Neural cell (in vitro differentiated cells): ENCODE measurements around the gene SEC23A. TPM values are rescaled to one million over a fixed set of nuclear protein-coding genes. Genes with fewer than 3 reads are reported as not detected.

Experiments
- H2AFZ ChIP-seq: fragments of 200-600, 300-800 bp; sonication (generic), shearing (Covaris generic); 2 replicates; pipeline ENCODE4 v1.6.0; 2014; ENCODE audit warnings: low read depth, mild to moderate bottlenecking, antibody characterized with exemption, low read length, moderate library complexity
- H3F3A ChIP-seq: fragments of 200-600 bp; shearing (Covaris generic); 2 replicates; pipeline ENCODE4 v1.6.1; 2016; ENCODE audit warnings: mild to moderate bottlenecking, moderate library complexity, mixed read lengths, antibody characterized with exemption, low read length; ENCODE audit not compliant: insufficient read depth, poor library complexity, severe bottlenecking
- H3K27ac ChIP-seq: fragments of 200-600, 300-800 bp; sonication (generic), shearing (Covaris generic); 2 replicates; pipeline ENCODE4 v1.5.1; 2014; ENCODE audit warnings: mild to moderate bottlenecking, low read length, moderate library complexity
- H3K27me3 ChIP-seq: fragments of 300-800, 200-600 bp; sonication (generic), shearing (Covaris generic); 2 replicates; pipeline ENCODE4 v1.6.0; 2014; ENCODE audit warnings: mild to moderate bottlenecking, low read depth, low read length, moderate library complexity; ENCODE audit not compliant: insufficient read depth
- H3K36me3 ChIP-seq: fragments of 300-800, 200-600 bp; sonication (generic), shearing (Covaris generic); 2 replicates; pipeline ENCODE4 v1.5.1; 2014; ENCODE audit warnings: mild to moderate bottlenecking, antibody characterized with exemption, low read length, moderate library complexity; ENCODE audit not compliant: insufficient read depth
- H3K4me2 ChIP-seq: fragments of 300-800, 200-600 bp; sonication (generic), shearing (Covaris generic); 2 replicates; pipeline ENCODE4 v1.6.0; 2014; ENCODE audit warnings: mild to moderate bottlenecking, low read length
- H3K4me3 ChIP-seq: fragments of 300-800, 200-600 bp; sonication (generic), shearing (Covaris generic); 2 replicates; pipeline ENCODE4 v1.5.1; 2014; ENCODE audit warnings: mild to moderate bottlenecking, low read length, moderate library complexity
- H3K79me2 ChIP-seq: fragments of 200-600 bp; shearing (Covaris generic); replicated peaks from 2 replicates; pipeline ENCODE4 v1.6.0; 2014; ENCODE audit warnings: mild to moderate bottlenecking, low read length, moderate library complexity; ENCODE audit not compliant: insufficient read depth
- H3K9ac ChIP-seq: fragments of 300-800, 200-600 bp; sonication (generic), shearing (Covaris generic); 2 replicates; pipeline ENCODE4 v1.6.1; 2016; ENCODE audit warnings: mild to moderate bottlenecking, low read length, mixed read lengths
- H3K9me2 ChIP-seq: fragments of 200-600 bp; shearing (Covaris generic); 2 replicates; pipeline ENCODE4 v1.6.1; 2016; ENCODE audit warnings: mild to moderate bottlenecking, low read length, mixed read lengths; ENCODE audit not compliant: insufficient read depth
- H3K9me3 ChIP-seq: fragments of 200-600, 300-800 bp; sonication (generic), shearing (Covaris generic); 2 replicates; pipeline ENCODE4 v1.6.1; 2016; ENCODE audit warnings: mild to moderate bottlenecking, mixed run types, low read length, moderate library complexity, mixed read lengths
- H4K20me1 ChIP-seq: fragments of 200-600 bp; shearing (Covaris generic); 2 replicates; pipeline ENCODE4 v1.6.1; 2016; ENCODE audit warnings: mild to moderate bottlenecking, mixed run types; ENCODE audit not compliant: insufficient read depth
- EP300 ChIP-seq: fragments of 450-650 bp; conservative IDR thresholded peaks from 2 replicates; pipeline ENCODE4 v1.6.1; 2014; ENCODE audit warnings: antibody characterized with exemption, mild to moderate bottlenecking, moderate library complexity; ENCODE audit not compliant: poor library complexity, severe bottlenecking
- EZH2 ChIP-seq: fragments of 200-600, 300-800 bp; shearing (Covaris generic), sonication (generic); IDR thresholded peaks from 2 replicates; pipeline ENCODE4 v1.6.1; 2014; ENCODE audit warnings: antibody characterized with exemption, low read length, borderline replicate concordance, mild to moderate bottlenecking; ENCODE audit not compliant: insufficient read depth, poor library complexity, severe bottlenecking
- MXI1 ChIP-seq: fragments of 450-650 bp; conservative IDR thresholded peaks from 2 replicates; pipeline ENCODE4 v1.6.1; 2014; ENCODE audit warnings: antibody characterized with exemption, mild to moderate bottlenecking; ENCODE audit not compliant: poor library complexity, severe bottlenecking
- POLR2AphosphoS5 ChIP-seq: IDR thresholded peaks from 2 replicates; pipeline ENCODE4 v1.6.1; 2012
- RAD21 ChIP-seq: fragments of 450-650 bp; conservative IDR thresholded peaks from 2 replicates; pipeline ENCODE4 v1.6.1; 2014; ENCODE audit warnings: antibody characterized with exemption, mild to moderate bottlenecking, moderate library complexity
- SMC3 ChIP-seq: fragments of 450-650 bp; conservative IDR thresholded peaks from 2 replicates; pipeline ENCODE4 v1.6.1; 2014; ENCODE audit warnings: antibody characterized with exemption, mild to moderate bottlenecking, moderate library complexity; ENCODE audit not compliant: poor library complexity
- TAF1 ChIP-seq: IDR thresholded peaks from 2 replicates; pipeline ENCODE4 v1.6.1; 2012; ENCODE audit warnings: low read depth
- polyA plus RNA-seq: library from polyadenylated mRNA; depleted of rRNA; stranded (reverse); fragments of >200 nt; gene quantifications from 2 replicates; pipeline ENCODE4 v1.2.3, GENCODE V29; 2014
- TF ChIP-seq, protein P1 (sequence below): fragments of 450-650 bp; IDR thresholded peaks from 2 replicates; pipeline ENCODE4 v1.5.1; 2014; ENCODE audit warnings: antibody characterized with exemption, mild to moderate bottlenecking, moderate library complexity; ENCODE audit not compliant: poor library complexity, severe bottlenecking
- TF ChIP-seq, protein P2 (sequence below): IDR thresholded peaks from 2 replicates; pipeline ENCODE4 v1.6.1; 2012; ENCODE audit warnings: borderline replicate concordance

The SEC23A gene
- polyA plus RNA-seq, 1 donor from 2014 or later, result 107 TPM

DNA sequence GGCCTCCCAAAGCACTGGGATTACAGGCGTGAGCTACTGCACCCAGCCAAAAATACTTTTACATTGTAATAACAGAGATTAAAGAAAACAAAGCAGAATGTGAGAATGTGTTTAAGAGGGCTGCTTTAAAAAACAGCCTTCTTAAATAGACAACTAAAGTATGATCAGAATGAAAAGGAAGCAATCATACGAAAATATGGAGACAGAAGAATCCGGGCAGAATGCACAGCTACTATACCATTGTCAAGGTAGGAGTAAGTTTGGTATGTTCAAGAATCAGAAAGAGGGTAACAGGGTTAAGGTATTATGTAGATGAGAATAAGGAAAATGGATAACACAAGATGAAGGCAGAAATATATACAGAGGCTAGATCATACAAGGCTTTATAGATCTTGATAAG, 8.5 kb downstream of the SEC23A start:
- no peak for TF ChIP-seq RAD21
- TF ChIP-seq EP300, result no peak
- no peak for TF ChIP-seq SMC3
- TF ChIP-seq, protein P1, sequence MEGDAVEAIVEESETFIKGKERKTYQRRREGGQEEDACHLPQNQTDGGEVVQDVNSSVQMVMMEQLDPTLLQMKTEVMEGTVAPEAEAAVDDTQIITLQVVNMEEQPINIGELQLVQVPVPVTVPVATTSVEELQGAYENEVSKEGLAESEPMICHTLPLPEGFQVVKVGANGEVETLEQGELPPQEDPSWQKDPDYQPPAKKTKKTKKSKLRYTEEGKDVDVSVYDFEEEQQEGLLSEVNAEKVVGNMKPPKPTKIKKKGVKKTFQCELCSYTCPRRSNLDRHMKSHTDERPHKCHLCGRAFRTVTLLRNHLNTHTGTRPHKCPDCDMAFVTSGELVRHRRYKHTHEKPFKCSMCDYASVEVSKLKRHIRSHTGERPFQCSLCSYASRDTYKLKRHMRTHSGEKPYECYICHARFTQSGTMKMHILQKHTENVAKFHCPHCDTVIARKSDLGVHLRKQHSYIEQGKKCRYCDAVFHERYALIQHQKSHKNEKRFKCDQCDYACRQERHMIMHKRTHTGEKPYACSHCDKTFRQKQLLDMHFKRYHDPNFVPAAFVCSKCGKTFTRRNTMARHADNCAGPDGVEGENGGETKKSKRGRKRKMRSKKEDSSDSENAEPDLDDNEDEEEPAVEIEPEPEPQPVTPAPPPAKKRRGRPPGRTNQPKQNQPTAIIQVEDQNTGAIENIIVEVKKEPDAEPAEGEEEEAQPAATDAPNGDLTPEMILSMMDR, result no peak
- peaks cover 12% of the 10 kb centered on the region for H3K79me2 ChIP-seq

DNA sequence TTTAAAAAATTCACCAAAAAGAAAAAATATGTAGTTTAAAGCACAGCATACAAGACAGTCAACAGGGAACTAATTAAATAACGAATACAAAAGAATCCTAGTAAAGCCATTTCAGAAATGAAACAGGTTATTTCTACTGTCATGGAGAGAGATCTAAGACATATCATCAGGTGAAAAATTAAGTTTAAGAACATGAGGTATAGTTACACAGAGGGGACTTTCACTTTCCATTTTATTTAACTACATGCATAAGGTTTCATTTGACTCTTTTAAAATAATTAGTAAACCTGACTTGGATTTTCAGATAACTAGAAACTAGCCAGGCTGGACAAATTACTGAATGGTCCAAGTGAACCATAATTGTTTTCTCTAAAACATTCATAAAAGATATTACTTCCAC, 11.3 kb downstream of the SEC23A start:
- Histone ChIP-seq H3K36me3 (peaks cover 11% of the 10 kb centered on the region), H3K27me3 (no peaks in the 10 kb centered on the region), H3K4me2 (no peak overlapping the region), H4K20me1 (no peaks in the 10 kb centered on the region), H2AFZ (no peak overlapping the region), H3K9me3 (no peaks in the 10 kb centered on the region), H3K79me2 (peaks cover 4% of the 10 kb centered on the region), H3K9me2 (no peaks in the 10 kb centered on the region), H3F3A (no peaks in the 10 kb centered on the region), H3K27ac (no peak overlapping the region), H3K4me3 (no peak overlapping the region), H3K9ac (no peak overlapping the region)
- TF ChIP-seq SMC3 (no peak), POLR2AphosphoS5 (no peak), TAF1 (no peak), EZH2 (no peak)

More for the DNA sequence above, 8.5 kb downstream of the SEC23A start:
- H4K20me1 ChIP-seq, result no peaks in the 10 kb centered on the region
- no peak overlapping the region for H3K9ac ChIP-seq
- H3K4me2 ChIP-seq, result no peak overlapping the region
- H3K4me3 ChIP-seq, result no peak overlapping the region
- H3K9me3 ChIP-seq, result no peaks in the 10 kb centered on the region
- H3F3A ChIP-seq, result no peaks in the 10 kb centered on the region
- H3K9me2 ChIP-seq, result no peaks in the 10 kb centered on the region
- H3K36me3 ChIP-seq, result peaks cover 11% of the 10 kb centered on the region
- no peaks in the 10 kb centered on the region for H3K27me3 ChIP-seq
- H3K27ac ChIP-seq, result no peak overlapping the region
- H2AFZ ChIP-seq, result no peak overlapping the region

DNA sequence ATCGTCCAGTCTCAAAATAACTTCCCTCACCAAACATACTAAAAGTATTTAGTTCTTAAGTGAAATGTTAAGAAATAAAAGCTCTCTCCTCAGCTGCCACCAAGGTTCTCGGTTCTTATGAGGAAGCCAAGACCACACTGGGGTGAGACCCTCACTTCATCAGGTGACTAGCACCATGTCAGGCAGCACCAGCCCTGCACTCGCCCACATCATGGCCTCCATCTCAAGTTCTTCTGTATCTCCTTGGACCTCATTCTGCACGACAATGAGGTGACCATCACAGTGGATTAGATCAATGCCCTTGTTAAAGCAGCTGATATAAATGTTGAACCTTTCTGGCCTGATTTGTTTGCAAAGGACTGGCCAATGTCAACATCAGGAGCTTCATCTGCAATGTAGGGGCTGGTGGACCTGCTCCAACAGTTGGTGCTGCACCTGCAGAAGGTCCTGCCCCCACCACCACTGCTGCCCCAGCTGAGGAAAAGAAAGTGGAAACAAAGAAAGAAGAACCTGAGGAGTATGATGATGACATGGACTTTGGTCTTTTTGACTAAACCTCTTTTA, 12.4 kb downstream of the SEC23A start:
- Histone ChIP-seq H3K4me3 (no peak overlapping the region), H3F3A (no peaks in the 10 kb centered on the region), H3K36me3 (peaks cover 11% of the 10 kb centered on the region), H3K9ac (no peak overlapping the region), H3K27ac (no peak overlapping the region), H3K4me2 (no peak overlapping the region), H2AFZ (no peak overlapping the region), H3K9me3 (no peaks in the 10 kb centered on the region), H3K79me2 (peaks cover under 1% of the 10 kb centered on the region), H4K20me1 (no peaks in the 10 kb centered on the region), H3K27me3 (no peaks in the 10 kb centered on the region), H3K9me2 (no peaks in the 10 kb centered on the region)
- TF ChIP-seq TAF1 (no peak), EP300 (no peak), POLR2AphosphoS5 (no peak), SMC3 (no peak), MXI1 (no peak), RAD21 (no peak), EZH2 (no peak)
- TF ChIP-seq, protein P2, sequence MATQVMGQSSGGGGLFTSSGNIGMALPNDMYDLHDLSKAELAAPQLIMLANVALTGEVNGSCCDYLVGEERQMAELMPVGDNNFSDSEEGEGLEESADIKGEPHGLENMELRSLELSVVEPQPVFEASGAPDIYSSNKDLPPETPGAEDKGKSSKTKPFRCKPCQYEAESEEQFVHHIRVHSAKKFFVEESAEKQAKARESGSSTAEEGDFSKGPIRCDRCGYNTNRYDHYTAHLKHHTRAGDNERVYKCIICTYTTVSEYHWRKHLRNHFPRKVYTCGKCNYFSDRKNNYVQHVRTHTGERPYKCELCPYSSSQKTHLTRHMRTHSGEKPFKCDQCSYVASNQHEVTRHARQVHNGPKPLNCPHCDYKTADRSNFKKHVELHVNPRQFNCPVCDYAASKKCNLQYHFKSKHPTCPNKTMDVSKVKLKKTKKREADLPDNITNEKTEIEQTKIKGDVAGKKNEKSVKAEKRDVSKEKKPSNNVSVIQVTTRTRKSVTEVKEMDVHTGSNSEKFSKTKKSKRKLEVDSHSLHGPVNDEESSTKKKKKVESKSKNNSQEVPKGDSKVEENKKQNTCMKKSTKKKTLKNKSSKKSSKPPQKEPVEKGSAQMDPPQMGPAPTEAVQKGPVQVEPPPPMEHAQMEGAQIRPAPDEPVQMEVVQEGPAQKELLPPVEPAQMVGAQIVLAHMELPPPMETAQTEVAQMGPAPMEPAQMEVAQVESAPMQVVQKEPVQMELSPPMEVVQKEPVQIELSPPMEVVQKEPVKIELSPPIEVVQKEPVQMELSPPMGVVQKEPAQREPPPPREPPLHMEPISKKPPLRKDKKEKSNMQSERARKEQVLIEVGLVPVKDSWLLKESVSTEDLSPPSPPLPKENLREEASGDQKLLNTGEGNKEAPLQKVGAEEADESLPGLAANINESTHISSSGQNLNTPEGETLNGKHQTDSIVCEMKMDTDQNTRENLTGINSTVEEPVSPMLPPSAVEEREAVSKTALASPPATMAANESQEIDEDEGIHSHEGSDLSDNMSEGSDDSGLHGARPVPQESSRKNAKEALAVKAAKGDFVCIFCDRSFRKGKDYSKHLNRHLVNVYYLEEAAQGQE, result no peak
- TF ChIP-seq, protein P1, result no peak
